Sigmoid colon (tissue), 7 donors: ENCODE measurements around the gene DCLK2. TPM values are rescaled to one million over a fixed set of nuclear protein-coding genes. Genes with fewer than 3 reads are reported as not detected.

ENCODE experiments used
- DNase-seq: peaks from one replicate; pipeline ENCODE4 v3.0.0-alpha.2; 2019
- H3K27ac ChIP-seq, 4 donors: fragments of 200-600 bp; sonication (generic); one replicate each; pipeline ENCODE4 v1.5.1; 2016 to 2019; ENCODE audit warnings: mild to moderate bottlenecking in 1 of 4
- H3K27me3 ChIP-seq, 3 donors: fragments of 200-600 bp; sonication (generic); one replicate each; pipeline ENCODE4 v1.5.1; 2019; ENCODE audit warnings: mild to moderate bottlenecking in 1 of 3
- H3K36me3 ChIP-seq, 4 donors: fragments of 200-600 bp; sonication (generic); one replicate each; pipeline ENCODE4 v1.5.1; 2016 to 2019
- H3K4me1 ChIP-seq, 4 donors: fragments of 200-600 bp; sonication (generic); one replicate each; pipeline ENCODE4 v1.5.1; 2017 to 2019
- H3K4me3 ChIP-seq, 4 donors: fragments of 200-600 bp; sonication (generic); one replicate each; pipeline ENCODE4 v1.5.1; 2017 to 2019; ENCODE audit warnings: mild to moderate bottlenecking in 2 of 4, moderate library complexity in 1 of 4
- H3K9me3 ChIP-seq, 4 donors: fragments of 200-600 bp in 3 of 4; sonication (generic) in 3 of 4; one replicate each; pipeline versions ENCODE4 v1.5.1 to v1.6.1; 2013 to 2019
- EP300 ChIP-seq, 4 donors: sonication (generic); formaldehyde crosslinking; IDR thresholded peaks; one replicate each; pipeline ENCODE4 v1.6.1; 2017; ENCODE audit warnings: antibody characterized with exemption in 4 of 4
- POLR2A ChIP-seq, 2 donors: fragments of 450-650 bp; IDR thresholded peaks; one replicate each; pipeline ENCODE4 v1.6.1; 2016; ENCODE audit warnings: antibody characterized with exemption in 2 of 2, mild to moderate bottlenecking in 2 of 2, moderate library complexity in 2 of 2
- POLR2AphosphoS5 ChIP-seq, 4 donors: sonication (generic); formaldehyde crosslinking; IDR thresholded peaks; one replicate each; pipeline ENCODE4 v1.6.1; 2017; ENCODE audit warnings: antibody characterized with exemption in 4 of 4
- whole genome bisulfite sequencing, 2 donors: extraction: QIAGEN DNeasy Blood & Tissue Kit; methylation state at CpG; one replicate each; pipeline ENCODE4 v1.1.7; 2013; 5-methylcytosine and 5-hydroxymethylcytosine counted together
- intact Hi-C: fragments of 100-400 bp; cut with DNase I; formaldehyde crosslinking; loops from one replicate; pipeline ENCODE4 v1.15.1; 2023
- polyA plus RNA-seq, 3 donors: library from polyadenylated mRNA; stranded (reverse); fragments of 200-250 nt; gene quantifications; one replicate each; pipeline ENCODE4 v1.2.3, GENCODE V29; 2013
- total RNA-seq, 4 donors: library from RNA; depleted of rRNA; stranded (reverse); fragments of >200 nt; gene quantifications; one replicate each; pipeline ENCODE4 v1.1.0, GENCODE V29; 2016
- TF ChIP-seq, protein P1 (sequence below), 4 experiments: fragments of 450-650 bp in 3 of 4; fragments of 200-600 bp in 1 of 4; IDR thresholded peaks; one replicate each; pipeline ENCODE4 v1.5.1; 2016 to 2019; ENCODE audit warnings: antibody characterized with exemption in 4 of 4, mild to moderate bottlenecking in 3 of 4, moderate library complexity in 2 of 4
- donor health status: healthy with polysubstance abuse.
- donor health status: Bipolar disorder and iron deficiency.
- donor health status: healthy.

Gene DCLK2
- total and polyA plus RNA-seq, 7 donors: 0.69 to 30.7 (median 9.4) TPM

DNA sequence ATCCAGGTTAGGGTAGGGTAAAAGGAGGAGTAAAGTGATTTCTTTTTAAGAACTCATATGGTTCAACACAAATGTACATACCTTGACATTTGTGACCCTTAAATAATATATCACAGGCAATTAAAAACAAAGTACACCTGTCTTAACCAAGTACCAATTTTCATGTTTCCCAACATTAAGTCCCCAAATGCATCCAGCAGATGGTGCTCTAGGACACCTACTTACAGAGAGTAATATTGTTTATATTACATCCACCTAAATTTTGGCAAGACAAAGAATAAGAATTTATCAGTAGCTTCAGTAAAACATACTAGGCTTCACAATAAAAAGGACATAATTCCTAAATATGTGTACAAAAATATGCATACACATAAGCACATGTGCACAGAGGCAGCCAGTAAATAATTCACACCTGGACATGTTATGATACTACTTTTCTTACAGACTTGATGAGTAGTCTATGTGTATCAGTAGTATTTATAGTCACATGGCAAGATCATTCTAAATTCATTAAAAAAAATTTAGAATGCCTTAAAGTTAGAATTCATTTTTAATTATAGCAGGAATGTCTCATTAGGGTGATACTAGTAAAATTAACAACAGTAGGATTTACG lies 219.7 kb downstream of the DCLK2 start:
- TF ChIP-seq EP300 (IDR thresholded peaks at IDR 0.05) (no peak), POLR2AphosphoS5 (IDR thresholded peaks at IDR 0.05) (peak in 2 of 4 donors; percentile 14 to 24)
- TF ChIP-seq, protein P1, sequence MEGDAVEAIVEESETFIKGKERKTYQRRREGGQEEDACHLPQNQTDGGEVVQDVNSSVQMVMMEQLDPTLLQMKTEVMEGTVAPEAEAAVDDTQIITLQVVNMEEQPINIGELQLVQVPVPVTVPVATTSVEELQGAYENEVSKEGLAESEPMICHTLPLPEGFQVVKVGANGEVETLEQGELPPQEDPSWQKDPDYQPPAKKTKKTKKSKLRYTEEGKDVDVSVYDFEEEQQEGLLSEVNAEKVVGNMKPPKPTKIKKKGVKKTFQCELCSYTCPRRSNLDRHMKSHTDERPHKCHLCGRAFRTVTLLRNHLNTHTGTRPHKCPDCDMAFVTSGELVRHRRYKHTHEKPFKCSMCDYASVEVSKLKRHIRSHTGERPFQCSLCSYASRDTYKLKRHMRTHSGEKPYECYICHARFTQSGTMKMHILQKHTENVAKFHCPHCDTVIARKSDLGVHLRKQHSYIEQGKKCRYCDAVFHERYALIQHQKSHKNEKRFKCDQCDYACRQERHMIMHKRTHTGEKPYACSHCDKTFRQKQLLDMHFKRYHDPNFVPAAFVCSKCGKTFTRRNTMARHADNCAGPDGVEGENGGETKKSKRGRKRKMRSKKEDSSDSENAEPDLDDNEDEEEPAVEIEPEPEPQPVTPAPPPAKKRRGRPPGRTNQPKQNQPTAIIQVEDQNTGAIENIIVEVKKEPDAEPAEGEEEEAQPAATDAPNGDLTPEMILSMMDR (IDR thresholded peaks at IDR 0.05): peak in 3 of 4 experiments; percentile 60 to 64 (median 60)
- H3K27me3 ChIP-seq: no peaks in the 10 kb centered on the region
- 89 to 93% methylated on average over 1 of the region's 1 CpG for WGBS, 2 donors
- peak overlapping the region in 3 of 4 donors; percentile 67 to 77 (median 69) for H3K27ac ChIP-seq
- peak overlapping the region in 1 of 4 donors; percentile 41 for H3K4me3 ChIP-seq
- DNase-seq: peak; percentile 76
- intact Hi-C loops: loop anchor here (1.0 to 2.0 kb wide), 2 partner anchors 281 to 569 kb away; no protein-coding TSS in a partner anchor
- H3K9me3 ChIP-seq: no peaks in the 10 kb centered on the region
- H3K4me1 ChIP-seq: peaks cover 0 to 46% (median 13%) of the 10 kb centered on the region in 4 donors
- no peaks in the 10 kb centered on the region for H3K36me3 ChIP-seq

DNA sequence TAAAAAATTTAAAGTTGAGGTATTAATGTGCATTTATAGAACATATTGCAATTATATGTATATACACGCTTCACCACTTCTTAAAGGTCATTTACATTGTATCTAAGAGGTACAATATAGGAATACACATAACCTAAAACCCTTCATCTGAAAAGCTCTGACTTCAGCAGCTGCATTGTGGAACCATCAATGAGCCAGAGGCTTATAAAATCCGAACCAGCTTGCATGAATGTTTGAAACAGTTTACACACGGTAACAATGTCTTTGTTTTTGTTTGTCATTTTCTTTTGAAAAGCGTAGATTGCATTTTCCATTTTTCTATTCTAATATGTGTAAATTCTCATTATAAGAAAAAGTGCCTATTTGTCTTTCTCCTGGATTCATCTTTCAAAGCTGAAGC lies 221.6 kb downstream of the DCLK2 start:
- 82 to 83% methylated on average over 4 of the region's 4 CpGs for WGBS, 2 donors
- Histone ChIP-seq H3K36me3 (no peaks in the 10 kb centered on the region), H3K27ac (peak overlapping the region in 3 of 4 donors; percentile 67 to 77 (median 69)), H3K9me3 (no peaks in the 10 kb centered on the region), H3K4me1 (peaks cover 0 to 55% (median 14%) of the 10 kb centered on the region in 4 donors), H3K4me3 (peak overlapping the region in 3 of 4 donors; percentile 12 to 41 (median 23)), H3K27me3 (no peaks in the 10 kb centered on the region)
- intact Hi-C loops: no loop called here
- DNase-seq: no peak
- TF ChIP-seq EP300 (IDR thresholded peaks at IDR 0.05): no peak
- TF ChIP-seq POLR2A (IDR thresholded peaks at IDR 0.05): no peak
- TF ChIP-seq, protein P1 (IDR thresholded peaks at IDR 0.05): no peak
- no peak for TF ChIP-seq POLR2AphosphoS5 (IDR thresholded peaks at IDR 0.05)

DNA sequence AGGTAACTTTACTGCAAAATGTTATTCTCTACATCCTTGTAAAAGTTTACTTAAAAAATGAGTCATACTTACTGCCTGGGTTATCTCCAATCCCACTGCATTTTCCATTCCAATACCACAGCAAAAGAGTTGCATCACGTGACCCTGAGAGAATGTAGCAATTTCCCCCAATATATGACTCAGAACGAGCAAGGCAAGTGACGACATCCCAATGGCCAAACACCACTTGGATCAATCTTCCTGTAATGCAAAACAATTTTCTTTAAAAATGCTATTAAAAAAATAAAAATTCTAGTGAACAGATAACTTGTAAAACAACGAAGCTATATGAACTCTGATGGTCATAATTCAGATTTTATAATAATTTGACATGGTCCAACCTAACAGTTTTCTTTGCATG lies 224.3 kb downstream of the DCLK2 start:
- WGBS, 2 donors: 62 to 77% methylated on average over 4 of the region's 4 CpGs
- Histone ChIP-seq H3K9me3 (no peaks in the 10 kb centered on the region), H3K4me3 (no peak overlapping the region), H3K27me3 (no peaks in the 10 kb centered on the region), H3K36me3 (no peaks in the 10 kb centered on the region), H3K4me1 (peaks cover 0 to 72% (median 23%) of the 10 kb centered on the region in 4 donors), H3K27ac (peak overlapping the region in 3 of 4 donors; percentile 67 to 77 (median 69))
- peak; percentile 70 for DNase-seq
- peak in 3 of 4 donors; percentile 24 to 55 (median 54) for TF ChIP-seq POLR2AphosphoS5 (IDR thresholded peaks at IDR 0.05)
- no peak for TF ChIP-seq EP300 (IDR thresholded peaks at IDR 0.05)
- TF ChIP-seq, protein P1 (IDR thresholded peaks at IDR 0.05): no peak
- no peak for TF ChIP-seq POLR2A (IDR thresholded peaks at IDR 0.05)
- intact Hi-C loops: no loop called here

DNA sequence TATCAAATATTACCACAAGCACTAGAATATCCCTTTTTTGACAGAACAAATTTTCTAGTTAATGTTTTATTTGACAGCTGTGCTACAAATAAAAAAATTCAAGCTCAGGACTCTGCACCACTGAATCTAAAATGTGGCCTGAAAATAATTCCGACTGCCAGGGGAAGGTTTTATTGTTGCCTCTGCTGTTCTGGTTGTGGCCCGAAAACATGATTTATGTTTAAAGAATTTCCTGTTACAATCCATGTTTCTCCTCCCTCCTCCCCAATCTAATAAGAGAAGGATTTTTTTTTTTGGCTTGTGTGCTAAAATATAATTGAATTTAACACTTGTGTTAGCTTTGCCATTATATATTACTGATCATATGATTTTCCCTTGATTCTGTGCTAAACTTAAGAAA lies 227.8 kb downstream of the DCLK2 start:
- no peak for TF ChIP-seq POLR2AphosphoS5 (IDR thresholded peaks at IDR 0.05)
- TF ChIP-seq, protein P1 (IDR thresholded peaks at IDR 0.05): no peak
- no peak for TF ChIP-seq POLR2A (IDR thresholded peaks at IDR 0.05)
- TF ChIP-seq EP300 (IDR thresholded peaks at IDR 0.05): no peak

More for the DNA sequence above, 227.8 kb downstream of the DCLK2 start:
- H3K9me3 ChIP-seq: no peaks in the 10 kb centered on the region
- H3K36me3 ChIP-seq: no peaks in the 10 kb centered on the region
- peak overlapping the region in 3 of 4 donors; percentile 67 to 77 (median 69) for H3K27ac ChIP-seq
- H3K27me3 ChIP-seq: no peaks in the 10 kb centered on the region
- intact Hi-C loops: no loop called here
- peaks cover 0 to 72% (median 29%) of the 10 kb centered on the region in 4 donors for H3K4me1 ChIP-seq
- 55 to 78% methylated on average over 2 of the region's 2 CpGs for WGBS, 2 donors
- no peak for DNase-seq
- H3K4me3 ChIP-seq: no peak overlapping the region
